Left forelimb (tissue), 1 donor: ENCODE results near the gene SPECC1L.

Experiments used
- DNase-seq: peaks from one replicate; pipeline ENCODE4 v3.0.0-alpha.2; 2018; ENCODE audit warnings: low spot score

The SPECC1L gene

GRCh38 chr22:24442352-24442744 is 171.7 kb downstream of the SPECC1L start:
- no peak for DNase-seq

- no peak for DNase-seq
These were observed 173.0 kb downstream of the SPECC1L start for GRCh38 chr22:24443668-24444067.

- DNase-seq = no peak
These were observed 173.6 kb downstream of the SPECC1L start for GRCh38 chr22:24444251-24444650.

GRCh38 chr22:24444729-24445466 is 174.3 kb downstream of the SPECC1L start:
- DNase-seq = no peak

- no peak for DNase-seq
These were observed 175.0 kb downstream of the SPECC1L start for GRCh38 chr22:24445481-24446259.

- no peak for DNase-seq
These were observed 175.6 kb downstream of the SPECC1L start for GRCh38 chr22:24446260-24446611.

GRCh38 chr22:24450610-24451009 is 180.0 kb downstream of the SPECC1L start:
- no peak for DNase-seq

GRCh38 chr22:24451162-24451561 is 180.5 kb downstream of the SPECC1L start:
- no peak for DNase-seq

GRCh38 chr22:24453853-24454252 is 183.2 kb downstream of the SPECC1L start:
- no peak for DNase-seq

GRCh38 chr22:24455039-24455438 is 184.4 kb downstream of the SPECC1L start:
- no peak for DNase-seq

- DNase-seq = no peak
These were observed 185.3 kb downstream of the SPECC1L start for GRCh38 chr22:24455751-24456426.

GRCh38 chr22:24457894-24458420 is 187.3 kb downstream of the SPECC1L start:
- no peak for DNase-seq

- no peak for DNase-seq
These were observed 189.3 kb downstream of the SPECC1L start for GRCh38 chr22:24459911-24460310.

GRCh38 chr22:24460418-24461089 is 189.9 kb downstream of the SPECC1L start:
- no peak for DNase-seq

- DNase-seq = no peak
These were observed 192.6 kb downstream of the SPECC1L start for GRCh38 chr22:24463071-24463760.

GRCh38 chr22:24465566-24465965 is 194.9 kb downstream of the SPECC1L start:
- DNase-seq = no peak

GRCh38 chr22:24465975-24466374 is 195.3 kb downstream of the SPECC1L start:
- DNase-seq = no peak

GRCh38 chr22:24466716-24467328 is 196.2 kb downstream of the SPECC1L start:
- DNase-seq = no peak

GRCh38 chr22:24467340-24467739 is 196.7 kb downstream of the SPECC1L start:
- no peak for DNase-seq
